ENCODE data around the gene PDE4D. TPM values are rescaled to one million over a fixed set of nuclear protein-coding genes. Genes with fewer than 3 reads are reported as not detected.

Gene PDE4D
- total and polyA plus RNA-seq, 2 of the 4 experiments (the other 2 are of a cell fraction), result 1.4 to 7.9 TPM

DNA sequence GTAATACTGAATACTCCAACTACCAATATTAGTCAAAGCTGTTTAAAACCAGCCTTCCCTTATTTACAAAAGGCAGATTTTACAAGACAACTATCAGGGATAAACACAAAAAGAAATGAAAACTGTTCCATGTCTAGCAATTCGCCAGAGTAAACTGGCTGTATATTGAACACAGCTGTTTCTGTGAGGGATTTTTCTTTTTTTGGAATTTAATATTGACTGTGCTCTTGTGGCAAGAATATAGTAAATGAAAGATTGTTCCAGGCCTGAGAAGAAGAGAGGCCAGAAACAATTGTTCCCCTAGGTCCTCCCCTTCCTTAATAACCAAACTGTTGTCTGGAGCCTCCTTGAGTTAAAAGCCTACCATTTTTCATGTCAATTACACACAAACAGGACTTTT lies 188.6 kb downstream of the PDE4D start:
- Histone ChIP-seq H2AK9ac (replicated peaks; ENCODE audit: low read depth, low read length, poor library complexity) (no peak overlapping the region), H4K5ac (ENCODE audit: low read depth, low read length) (no peak overlapping the region), H2BK20ac (ENCODE audit: low read depth, low read length) (no peak overlapping the region), H3K9me1 (ENCODE audit: insufficient read depth, low read length) (no peaks in the 10 kb centered on the region), H4K20me1 (ENCODE audit: insufficient read depth, low read length) (no peaks in the 10 kb centered on the region), H3K27me3 (ENCODE audit: control insufficient read depth, insufficient read depth, low read length) (no peaks in the 10 kb centered on the region), H3K4me3 (ENCODE audit: insufficient read depth, low read depth, low read length) (no peak overlapping the region), H3K9ac (ENCODE audit: low read depth, low read length) (no peak overlapping the region), H3K18ac (ENCODE audit: low read depth, low read length) (no peak overlapping the region), H3K4ac (ENCODE audit: low read depth, low read length) (no peak overlapping the region), H3K4me2 (ENCODE audit: low read depth, low read length) (no peak overlapping the region), H3K9me3 (ENCODE audit: control insufficient read depth, insufficient read depth, low read length) (no peaks in the 10 kb centered on the region), H2AFZ (replicated peaks; ENCODE audit: low read length, poor library complexity) (no peak overlapping the region), H4K91ac (ENCODE audit: insufficient read depth, low read depth, low read length) (no peak overlapping the region), H3K56ac (ENCODE audit: extremely low read depth, insufficient read depth, low read length) (no peak overlapping the region), H2AK5ac (ENCODE audit: low read depth, low read length) (no peak overlapping the region), H2BK15ac (ENCODE audit: low read depth, low read length) (no peak overlapping the region), H3K27ac (ENCODE audit: insufficient read depth, low read length) (no peak overlapping the region), H3K79me1 (ENCODE audit: low read depth in 1 of 2, low read length in 2 of 2) (no peaks in the 10 kb centered on the region), H3K23ac (ENCODE audit: low read depth, low read length) (no peak overlapping the region), H3K14ac (replicated peaks; ENCODE audit: low read depth, low read length) (no peak overlapping the region), H2BK120ac (ENCODE audit: low read depth, low read length) (no peak overlapping the region), H3K36me3 (ENCODE audit: control insufficient read depth, insufficient read depth, low read length) (no peaks in the 10 kb centered on the region), H4K8ac (ENCODE audit: low read depth in 2 of 2, low read length in 2 of 2) (no peak overlapping the region), H2BK5ac (ENCODE audit: low read depth, low read length, poor library complexity, severe bottlenecking) (no peak overlapping the region), H3K4me1 (ENCODE audit: control insufficient read depth, insufficient read depth, low read length) (peaks cover 2% of the 10 kb centered on the region; the same call in 1 of the 2 replicates)
- TF ChIP-seq USF2 (IDR thresholded peaks at IDR 0.05; ENCODE audit: low read depth, low read length), result no peak
- no peak for TF ChIP-seq FOS (IDR thresholded peaks at IDR 0.05; ENCODE audit: low read depth, low read length)
- TF ChIP-seq BHLHE40 (IDR thresholded peaks at IDR 0.05; ENCODE audit: low read depth, low read length), result no peak
- no peak for TF ChIP-seq RAD21 (IDR thresholded peaks at IDR 0.05; ENCODE audit: low read length)
- no peak for TF ChIP-seq NFE2L2 (IDR thresholded peaks at IDR 0.05; ENCODE audit: low read depth, low read length)
- TF ChIP-seq RFX5 (IDR thresholded peaks at IDR 0.05; ENCODE audit: low read depth, low read length), result no peak
- no peak for TF ChIP-seq MAFK (IDR thresholded peaks at IDR 0.05; ENCODE audit: low read depth, low read length)
- no peak for TF ChIP-seq RCOR1 (IDR thresholded peaks at IDR 0.05; ENCODE audit: insufficient replicate concordance, low read length)
- TF ChIP-seq, protein P1, sequence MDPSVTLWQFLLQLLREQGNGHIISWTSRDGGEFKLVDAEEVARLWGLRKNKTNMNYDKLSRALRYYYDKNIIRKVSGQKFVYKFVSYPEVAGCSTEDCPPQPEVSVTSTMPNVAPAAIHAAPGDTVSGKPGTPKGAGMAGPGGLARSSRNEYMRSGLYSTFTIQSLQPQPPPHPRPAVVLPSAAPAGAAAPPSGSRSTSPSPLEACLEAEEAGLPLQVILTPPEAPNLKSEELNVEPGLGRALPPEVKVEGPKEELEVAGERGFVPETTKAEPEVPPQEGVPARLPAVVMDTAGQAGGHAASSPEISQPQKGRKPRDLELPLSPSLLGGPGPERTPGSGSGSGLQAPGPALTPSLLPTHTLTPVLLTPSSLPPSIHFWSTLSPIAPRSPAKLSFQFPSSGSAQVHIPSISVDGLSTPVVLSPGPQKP (IDR thresholded peaks at IDR 0.05; ENCODE audit: borderline replicate concordance, low read depth, low read length), result no peak
- TF ChIP-seq SMC3 (IDR thresholded peaks at IDR 0.05; ENCODE audit: low read depth, low read length), result no peak
- TF ChIP-seq MAZ (IDR thresholded peaks at IDR 0.05; ENCODE audit: borderline replicate concordance, low read depth, low read length), result no peak
- no peak for TF ChIP-seq CEBPB (IDR thresholded peaks at IDR 0.05; ENCODE audit: low read depth, low read length)
- no peak for TF ChIP-seq MXI1 (IDR thresholded peaks at IDR 0.05; ENCODE audit: borderline replicate concordance, low read depth, low read length)
- TF ChIP-seq POLR2A (IDR thresholded peaks at IDR 0.05; ENCODE audit: low read depth, low read length), result no peak
- TF ChIP-seq, protein P2, sequence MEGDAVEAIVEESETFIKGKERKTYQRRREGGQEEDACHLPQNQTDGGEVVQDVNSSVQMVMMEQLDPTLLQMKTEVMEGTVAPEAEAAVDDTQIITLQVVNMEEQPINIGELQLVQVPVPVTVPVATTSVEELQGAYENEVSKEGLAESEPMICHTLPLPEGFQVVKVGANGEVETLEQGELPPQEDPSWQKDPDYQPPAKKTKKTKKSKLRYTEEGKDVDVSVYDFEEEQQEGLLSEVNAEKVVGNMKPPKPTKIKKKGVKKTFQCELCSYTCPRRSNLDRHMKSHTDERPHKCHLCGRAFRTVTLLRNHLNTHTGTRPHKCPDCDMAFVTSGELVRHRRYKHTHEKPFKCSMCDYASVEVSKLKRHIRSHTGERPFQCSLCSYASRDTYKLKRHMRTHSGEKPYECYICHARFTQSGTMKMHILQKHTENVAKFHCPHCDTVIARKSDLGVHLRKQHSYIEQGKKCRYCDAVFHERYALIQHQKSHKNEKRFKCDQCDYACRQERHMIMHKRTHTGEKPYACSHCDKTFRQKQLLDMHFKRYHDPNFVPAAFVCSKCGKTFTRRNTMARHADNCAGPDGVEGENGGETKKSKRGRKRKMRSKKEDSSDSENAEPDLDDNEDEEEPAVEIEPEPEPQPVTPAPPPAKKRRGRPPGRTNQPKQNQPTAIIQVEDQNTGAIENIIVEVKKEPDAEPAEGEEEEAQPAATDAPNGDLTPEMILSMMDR (conservative IDR thresholded peaks at IDR 0.05; ENCODE audit: low read depth, low read length), result no peak
- no peak for TF ChIP-seq CHD1 (IDR thresholded peaks at IDR 0.05; ENCODE audit: low read depth, low read length)
- dilution Hi-C loops (cut with HindIII; ENCODE audit: low sequenced_read_pairs, unreplicated experiment), result no loop called here
- ATAC-seq (ENCODE audit: low read depth) (no peak), DNase-seq (no peak)
- in situ Hi-C loops (cut with MboI; ENCODE audit: low sequenced_read_pairs), result no loop called here
- WGBS, 2 experiments (ENCODE audit: extremely low coverage in 2 of 2, insufficient read length in 1 of 2), result no CpG with 5 or more reads among the region's 1 CpG
- BruUV-seq (replicated peaks), result no TSS peak
- intact Hi-C loops (cut with micrococcal nuclease), result no loop called here
- POLR2A ChIA-PET (ENCODE audit: unreplicated experiment), result interaction anchor here (0.6 kb wide), 1 partner anchor 8 kb away, joined by 3 read pairs; no protein-coding TSS in a partner anchor
- CTCF ChIA-PET, result interaction anchor here (0.5 kb wide), 1 partner anchor 407 kb away, joined by 6 read pairs; no protein-coding TSS in a partner anchor

Measured in IMR-90 (cell line).